Testis (tissue), 2 donors: Measurements from ENCODE around the gene UNC5B.

ENCODE experiments used
- CTCF ChIP-seq, 3 experiments: fragments of 450-650 bp in 2 of 3; fragments of 200-600 bp in 1 of 3; sonication (generic) in 1 of 3; IDR thresholded peaks; one replicate each; pipeline ENCODE4 v1.5.1; 2016 to 2019; ENCODE audit warnings: antibody characterized with exemption in 3 of 3, mild to moderate bottlenecking in 2 of 3, moderate library complexity in 1 of 3
- POLR2A ChIP-seq: fragments of 450-650 bp; IDR thresholded peaks from one replicate; pipeline ENCODE4 v1.6.1; 2017; ENCODE audit warnings: antibody characterized with exemption, mild to moderate bottlenecking, moderate library complexity

- TF ChIP-seq POLR2A = no peak
- TF ChIP-seq CTCF (IDR thresholded peaks at IDR 0.05) = no peak
These were observed 35.4 kb downstream of the UNC5B start for GRCh38 chr10:71247804-71248203.
